IMR-90 (cell line): Measurements from ENCODE around the gene RPL21. TPM values are rescaled to one million over a fixed set of nuclear protein-coding genes. Genes with fewer than 3 reads are reported as not detected.

ENCODE experiments used
- ATAC-seq: fragments of 200-7000 bp; cut with Tn5 transposase; 2 replicates; pipeline ENCODE4 v1.9.1; 2020; ENCODE audit warnings: low read depth, mild to moderate bottlenecking, moderate library complexity
- BruUV-seq: library from RNA; stranded (reverse); fragments of 400-500 nt; replicated peaks from 2 replicates; lab custom pipeline; 2021; lab: Mats Ljungman, UMichigan
- CTCF ChIA-PET: fragments of 300-600 bp; formaldehyde crosslinking; extraction: SDS; loops from one replicate; lab custom pipeline; 2021; ENCODE audit warnings: antibody characterized with exemption; lab: Yijun Ruan, JAX
- POLR2A ChIA-PET: fragments of 300-600 bp; sonication (Branson Sonifier 250); formaldehyde crosslinking; loops from one replicate; lab custom pipeline; 2022; ENCODE audit warnings: antibody characterized with exemption; ENCODE audit not compliant: unreplicated experiment; lab: Charles Lee
- DNase-seq: peaks from one replicate; pipeline ENCODE4 v3.0.0; 2013
- H2AFZ ChIP-seq: replicated peaks from 2 replicates; pipeline ENCODE3; 2013; ENCODE audit warnings: low read length, mild to moderate bottlenecking; ENCODE audit not compliant: poor library complexity
- H2AK5ac ChIP-seq: 2 replicates; pipeline ENCODE4 v1.6.1; 2013; ENCODE audit warnings: low read depth, low read length, inconsistent platforms
- H2AK9ac ChIP-seq: replicated peaks from 2 replicates; pipeline ENCODE3; 2013; ENCODE audit warnings: mild to moderate bottlenecking, low read depth, low read length, moderate library complexity; ENCODE audit not compliant: poor library complexity
- H2BK120ac ChIP-seq: 2 replicates; pipeline ENCODE4 v1.6.1; 2013; ENCODE audit warnings: low read depth, low read length, inconsistent platforms
- H2BK15ac ChIP-seq: 3 replicates; pipeline ENCODE4 v1.6.1; 2013; ENCODE audit warnings: low read depth, low read length, inconsistent platforms
- H2BK20ac ChIP-seq: 2 replicates; pipeline ENCODE4 v1.6.1; 2013; ENCODE audit warnings: low read depth, mild to moderate bottlenecking, inconsistent platforms, low read length, moderate library complexity
- H2BK5ac ChIP-seq: 2 replicates; pipeline ENCODE4 v1.6.1; 2013; ENCODE audit warnings: mild to moderate bottlenecking, low read depth, low read length, inconsistent platforms; ENCODE audit not compliant: poor library complexity, severe bottlenecking
- H3K14ac ChIP-seq: replicated peaks from 2 replicates; pipeline ENCODE4 v1.6.1; 2013; ENCODE audit warnings: low read depth, low read length, inconsistent platforms
- H3K18ac ChIP-seq: 2 replicates; pipeline ENCODE4 v1.6.1; 2013; ENCODE audit warnings: low read depth, low read length, control low read depth
- H3K23ac ChIP-seq: 2 replicates; pipeline ENCODE4 v1.6.1; 2013; ENCODE audit warnings: low read depth, low read length, inconsistent platforms
- H3K27ac ChIP-seq: 2 replicates; pipeline ENCODE4 v1.5.1; 2013; ENCODE audit warnings: mild to moderate bottlenecking, control low read depth, low read length; ENCODE audit not compliant: insufficient read depth
- H3K27me3 ChIP-seq: 2 replicates; pipeline ENCODE4 v1.6.1; 2013; ENCODE audit warnings: low read length; ENCODE audit not compliant: control insufficient read depth, insufficient read depth
- H3K36me3 ChIP-seq: 2 replicates; pipeline ENCODE4 v1.6.1; 2013; ENCODE audit warnings: low read length, mixed read lengths; ENCODE audit not compliant: control insufficient read depth, insufficient read depth
- H3K4ac ChIP-seq: 2 replicates; pipeline ENCODE4 v1.6.1; 2013; ENCODE audit warnings: low read depth, low read length, inconsistent platforms
- H3K4me1 ChIP-seq: 2 replicates; pipeline ENCODE4 v1.6.1; 2013; ENCODE audit warnings: low read length, mixed read lengths; ENCODE audit not compliant: control insufficient read depth, insufficient read depth
- H3K4me2 ChIP-seq: 2 replicates; pipeline ENCODE4 v1.6.1; 2013; ENCODE audit warnings: low read depth, mild to moderate bottlenecking, control low read depth, low read length, moderate library complexity
- H3K4me3 ChIP-seq: 2 replicates; pipeline ENCODE4 v1.5.1; 2013; ENCODE audit warnings: low read depth, mild to moderate bottlenecking, control low read depth, low read length, moderate library complexity; ENCODE audit not compliant: insufficient read depth
- H3K56ac ChIP-seq: 2 replicates; pipeline ENCODE4 v1.6.1; 2013; ENCODE audit warnings: low read length, inconsistent platforms; ENCODE audit not compliant: insufficient read depth; ENCODE audit errors: extremely low read depth
- H3K79me1 ChIP-seq, 2 experiments: 2 replicates each; pipeline ENCODE4 v1.6.1; 2013; ENCODE audit warnings: low read length in 2 of 2, inconsistent platforms in 1 of 2, low read depth in 1 of 2
- H3K9ac ChIP-seq: 2 replicates; pipeline ENCODE4 v1.6.1; 2013; ENCODE audit warnings: low read depth, low read length, control low read depth
- H3K9me1 ChIP-seq: 2 replicates; pipeline ENCODE4 v1.6.1; 2013; ENCODE audit warnings: low read length, inconsistent platforms; ENCODE audit not compliant: insufficient read depth
- H3K9me3 ChIP-seq: 2 replicates; pipeline ENCODE4 v1.6.1; 2013; ENCODE audit warnings: low read length; ENCODE audit not compliant: control insufficient read depth, insufficient read depth
- H4K20me1 ChIP-seq: 2 replicates; pipeline ENCODE4 v1.6.1; 2013; ENCODE audit warnings: low read length, inconsistent platforms; ENCODE audit not compliant: insufficient read depth
- H4K5ac ChIP-seq: 2 replicates; pipeline ENCODE4 v1.6.1; 2013; ENCODE audit warnings: mild to moderate bottlenecking, low read depth, low read length, control low read depth
- H4K8ac ChIP-seq, 2 experiments: 2 replicates each; pipeline ENCODE4 v1.6.1; 2013; ENCODE audit warnings: low read depth in 2 of 2, low read length in 2 of 2, control low read depth in 1 of 2, inconsistent platforms in 1 of 2
- H4K91ac ChIP-seq: 2 replicates; pipeline ENCODE4 v1.6.1; 2013; ENCODE audit warnings: low read depth, low read length, inconsistent platforms; ENCODE audit not compliant: insufficient read depth
- BHLHE40 ChIP-seq: fragments of 150-350 bp; IDR thresholded peaks from 2 replicates; pipeline ENCODE4 v1.6.1; 2016; ENCODE audit warnings: mild to moderate bottlenecking, low read depth, low read length
- CEBPB ChIP-seq: IDR thresholded peaks from 2 replicates; pipeline ENCODE4 v1.6.1; 2012; ENCODE audit warnings: low read depth, low read length, improper control_type of control experiment
- CHD1 ChIP-seq: IDR thresholded peaks from 2 replicates; pipeline ENCODE4 v1.6.1; 2012; ENCODE audit warnings: low read depth, low read length, improper control_type of control experiment
- FOS ChIP-seq: fragments of 150-350 bp; IDR thresholded peaks from 2 replicates; pipeline ENCODE4 v1.6.1; 2016; ENCODE audit warnings: low read depth, low read length
- MAFK ChIP-seq: IDR thresholded peaks from 2 replicates; pipeline ENCODE4 v1.6.1; 2012; ENCODE audit warnings: low read depth, low read length, improper control_type of control experiment
- MAZ ChIP-seq: IDR thresholded peaks from 2 replicates; pipeline ENCODE4 v1.6.1; 2012; ENCODE audit warnings: low read depth, mild to moderate bottlenecking, low read length, improper control_type of control experiment, moderate library complexity, borderline replicate concordance
- MXI1 ChIP-seq: IDR thresholded peaks from 2 replicates; pipeline ENCODE4 v1.6.1; 2012; ENCODE audit warnings: low read depth, mild to moderate bottlenecking, low read length, moderate library complexity, borderline replicate concordance
- NFE2L2 ChIP-seq: fragments of 150-350 bp; IDR thresholded peaks from 2 replicates; pipeline ENCODE4 v1.6.1; 2016; ENCODE audit warnings: low read depth, mild to moderate bottlenecking, low read length
- POLR2A ChIP-seq: IDR thresholded peaks from 2 replicates; pipeline ENCODE4 v1.6.1; 2012; ENCODE audit warnings: mild to moderate bottlenecking, low read depth, low read length
- RAD21 ChIP-seq: IDR thresholded peaks from 2 replicates; pipeline ENCODE4 v1.6.1; 2012; ENCODE audit warnings: low read length, improper control_type of control experiment
- RCOR1 ChIP-seq: IDR thresholded peaks from 2 replicates; pipeline ENCODE4 v1.6.1; 2012; ENCODE audit warnings: mild to moderate bottlenecking, low read length, improper control_type of control experiment; ENCODE audit not compliant: insufficient replicate concordance
- RFX5 ChIP-seq: IDR thresholded peaks from 2 replicates; pipeline ENCODE4 v1.8.0; 2012; ENCODE audit warnings: low read depth, mild to moderate bottlenecking, low read length, moderate library complexity
- SMC3 ChIP-seq: fragments of 150-350 bp; IDR thresholded peaks from 2 replicates; pipeline ENCODE4 v1.6.1; 2016; ENCODE audit warnings: low read depth, mild to moderate bottlenecking, antibody characterized with exemption, low read length, moderate library complexity
- WGBS, 2 experiments: methylation state at CpG; one replicate each; pipeline versions ENCODE4 v1.1.5 to v1.1.7; 2013; ENCODE audit warnings: missing lambda C conversion rate in 2 of 2; ENCODE audit not compliant: insufficient read length in 1 of 2; ENCODE audit errors: extremely low coverage in 2 of 2; 5-methylcytosine and 5-hydroxymethylcytosine counted together
- dilution Hi-C: fragments of 300-500 bp; cut with HindIII; formaldehyde crosslinking; loops from one replicate; pipeline ENCODE4 v1.14.3; 2018; ENCODE audit warnings: low sequenced_read_pairs; ENCODE audit not compliant: unreplicated experiment
- in situ Hi-C: fragments of 300-500 bp; cut with MboI; formaldehyde crosslinking; loops from 3 replicates; pipeline ENCODE4 v1.14.3; 2019; ENCODE audit warnings: low sequenced_read_pairs, inconsistent platforms, mixed read lengths
- intact Hi-C: fragments of 100-400 bp; cut with micrococcal nuclease; formaldehyde crosslinking; loops from 2 replicates; pipeline ENCODE4 v1.10.0; 2022
- polyA plus RNA-seq, 3 experiments: library from polyadenylated mRNA; depleted of rRNA; stranded (reverse); fragments of >200 nt; gene quantifications; 2 replicates each; pipeline ENCODE4 v1.2.3, GENCODE V29; 2012; ENCODE audit warnings: low replicate concordance in 1 of 3
- total RNA-seq: library from RNA; depleted of rRNA; stranded (reverse); fragments of >200 nt; gene quantifications from 2 replicates; pipeline ENCODE4 v1.2.3, GENCODE V29; 2012
- TF ChIP-seq, protein P1 (sequence below): fragments of 150-350 bp; IDR thresholded peaks from 2 replicates; pipeline ENCODE4 v1.6.1; 2017; ENCODE audit warnings: mild to moderate bottlenecking, antibody characterized with exemption, low read length, low read depth
- TF ChIP-seq, protein P2 (sequence below): conservative IDR thresholded peaks from 2 replicates; pipeline ENCODE4 v1.5.1; 2012; ENCODE audit warnings: mild to moderate bottlenecking, low read depth, low read length, improper control_type of control experiment
- TF ChIP-seq, protein P3 (sequence below): fragments of 150-350 bp; IDR thresholded peaks from 2 replicates; pipeline ENCODE4 v1.6.1; 2016; ENCODE audit warnings: low read depth, mild to moderate bottlenecking, low read length, moderate library complexity, borderline replicate concordance

RPL21 gene
- total and polyA plus RNA-seq, 2 of the 4 experiments (the other 2 are of a cell fraction): 912 to 1,160 TPM

GRCh38 chr13:27203186-27203585 lies 48.2 kb upstream of the RPL21 start:
- no TSS peak for BruUV-seq
- intact Hi-C loops: no loop called here
- H2AFZ ChIP-seq: no peak overlapping the region
- no peaks in the 10 kb centered on the region for H3K27me3 ChIP-seq
- no peak overlapping the region for H3K18ac ChIP-seq
- no peak overlapping the region; the same call in 1 of the 2 replicates for H3K14ac ChIP-seq
- H3K9ac ChIP-seq: no peak overlapping the region
- H3K79me1 ChIP-seq: no peaks in the 10 kb centered on the region
- no peak overlapping the region for H3K4me3 ChIP-seq
- no peaks in the 10 kb centered on the region for H4K20me1 ChIP-seq
- H3K56ac ChIP-seq: no peak overlapping the region
- ChIA-PET POLR2A (no interaction called here), CTCF (interaction anchor here (1.1 kb wide), 1 partner anchor 256 kb away, joined by 3 read pairs; no protein-coding TSS in a partner anchor)
- H3K9me1 ChIP-seq: no peaks in the 10 kb centered on the region
- dilution Hi-C loops: no loop called here
- no peak overlapping the region for H3K4me2 ChIP-seq
- no peak overlapping the region for H2BK20ac ChIP-seq
- no peak for TF ChIP-seq FOS
- TF ChIP-seq RAD21: no peak
- TF ChIP-seq, protein P1, sequence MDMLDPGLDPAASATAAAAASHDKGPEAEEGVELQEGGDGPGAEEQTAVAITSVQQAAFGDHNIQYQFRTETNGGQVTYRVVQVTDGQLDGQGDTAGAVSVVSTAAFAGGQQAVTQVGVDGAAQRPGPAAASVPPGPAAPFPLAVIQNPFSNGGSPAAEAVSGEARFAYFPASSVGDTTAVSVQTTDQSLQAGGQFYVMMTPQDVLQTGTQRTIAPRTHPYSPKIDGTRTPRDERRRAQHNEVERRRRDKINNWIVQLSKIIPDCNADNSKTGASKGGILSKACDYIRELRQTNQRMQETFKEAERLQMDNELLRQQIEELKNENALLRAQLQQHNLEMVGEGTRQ: no peak
- TF ChIP-seq POLR2A: no peak
- TF ChIP-seq NFE2L2: no peak
- TF ChIP-seq MXI1: no peak
- no peak for TF ChIP-seq SMC3
- TF ChIP-seq RCOR1: no peak
- no peak for TF ChIP-seq CHD1
- TF ChIP-seq MAFK: no peak
- no peak for TF ChIP-seq RFX5
- TF ChIP-seq, protein P2, sequence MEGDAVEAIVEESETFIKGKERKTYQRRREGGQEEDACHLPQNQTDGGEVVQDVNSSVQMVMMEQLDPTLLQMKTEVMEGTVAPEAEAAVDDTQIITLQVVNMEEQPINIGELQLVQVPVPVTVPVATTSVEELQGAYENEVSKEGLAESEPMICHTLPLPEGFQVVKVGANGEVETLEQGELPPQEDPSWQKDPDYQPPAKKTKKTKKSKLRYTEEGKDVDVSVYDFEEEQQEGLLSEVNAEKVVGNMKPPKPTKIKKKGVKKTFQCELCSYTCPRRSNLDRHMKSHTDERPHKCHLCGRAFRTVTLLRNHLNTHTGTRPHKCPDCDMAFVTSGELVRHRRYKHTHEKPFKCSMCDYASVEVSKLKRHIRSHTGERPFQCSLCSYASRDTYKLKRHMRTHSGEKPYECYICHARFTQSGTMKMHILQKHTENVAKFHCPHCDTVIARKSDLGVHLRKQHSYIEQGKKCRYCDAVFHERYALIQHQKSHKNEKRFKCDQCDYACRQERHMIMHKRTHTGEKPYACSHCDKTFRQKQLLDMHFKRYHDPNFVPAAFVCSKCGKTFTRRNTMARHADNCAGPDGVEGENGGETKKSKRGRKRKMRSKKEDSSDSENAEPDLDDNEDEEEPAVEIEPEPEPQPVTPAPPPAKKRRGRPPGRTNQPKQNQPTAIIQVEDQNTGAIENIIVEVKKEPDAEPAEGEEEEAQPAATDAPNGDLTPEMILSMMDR: no peak
- TF ChIP-seq MAZ: no peak
- TF ChIP-seq CEBPB: no peak
- TF ChIP-seq, protein P3, sequence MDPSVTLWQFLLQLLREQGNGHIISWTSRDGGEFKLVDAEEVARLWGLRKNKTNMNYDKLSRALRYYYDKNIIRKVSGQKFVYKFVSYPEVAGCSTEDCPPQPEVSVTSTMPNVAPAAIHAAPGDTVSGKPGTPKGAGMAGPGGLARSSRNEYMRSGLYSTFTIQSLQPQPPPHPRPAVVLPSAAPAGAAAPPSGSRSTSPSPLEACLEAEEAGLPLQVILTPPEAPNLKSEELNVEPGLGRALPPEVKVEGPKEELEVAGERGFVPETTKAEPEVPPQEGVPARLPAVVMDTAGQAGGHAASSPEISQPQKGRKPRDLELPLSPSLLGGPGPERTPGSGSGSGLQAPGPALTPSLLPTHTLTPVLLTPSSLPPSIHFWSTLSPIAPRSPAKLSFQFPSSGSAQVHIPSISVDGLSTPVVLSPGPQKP: no peak
- no peak for TF ChIP-seq BHLHE40
- H2BK15ac ChIP-seq: no peak overlapping the region
- H3K23ac ChIP-seq: no peak overlapping the region
- in situ Hi-C loops: no loop called here
- H4K8ac ChIP-seq: no peak overlapping the region
- DNase-seq (no peak), ATAC-seq (no peak)
- no peak overlapping the region for H2BK5ac ChIP-seq
- H4K91ac ChIP-seq: no peak overlapping the region
- H3K9me3 ChIP-seq: no peaks in the 10 kb centered on the region
- no peaks in the 10 kb centered on the region for H3K4me1 ChIP-seq
- H4K5ac ChIP-seq: no peak overlapping the region
- H2AK9ac ChIP-seq: no peak overlapping the region
- H3K36me3 ChIP-seq: no peaks in the 10 kb centered on the region
- H2AK5ac ChIP-seq: no peak overlapping the region
- H3K4ac ChIP-seq: no peak overlapping the region
- WGBS, 2 experiments: no CpG with 5 or more reads among the region's 4 CpGs
- no peak overlapping the region for H3K27ac ChIP-seq
- H2BK120ac ChIP-seq: no peak overlapping the region
